ENCODE measurements around the gene WFS1. TPM values are rescaled to one million over a fixed set of nuclear protein-coding genes. Genes with fewer than 3 reads are reported as not detected.
A peak's percentile ranks its signal among the peaks of the same experiment; 100 is the strongest.

Gene WFS1
- polyA plus RNA-seq, 1 of the 3 experiments (the other 2 are of a cell fraction) = 18.7 TPM

DNA sequence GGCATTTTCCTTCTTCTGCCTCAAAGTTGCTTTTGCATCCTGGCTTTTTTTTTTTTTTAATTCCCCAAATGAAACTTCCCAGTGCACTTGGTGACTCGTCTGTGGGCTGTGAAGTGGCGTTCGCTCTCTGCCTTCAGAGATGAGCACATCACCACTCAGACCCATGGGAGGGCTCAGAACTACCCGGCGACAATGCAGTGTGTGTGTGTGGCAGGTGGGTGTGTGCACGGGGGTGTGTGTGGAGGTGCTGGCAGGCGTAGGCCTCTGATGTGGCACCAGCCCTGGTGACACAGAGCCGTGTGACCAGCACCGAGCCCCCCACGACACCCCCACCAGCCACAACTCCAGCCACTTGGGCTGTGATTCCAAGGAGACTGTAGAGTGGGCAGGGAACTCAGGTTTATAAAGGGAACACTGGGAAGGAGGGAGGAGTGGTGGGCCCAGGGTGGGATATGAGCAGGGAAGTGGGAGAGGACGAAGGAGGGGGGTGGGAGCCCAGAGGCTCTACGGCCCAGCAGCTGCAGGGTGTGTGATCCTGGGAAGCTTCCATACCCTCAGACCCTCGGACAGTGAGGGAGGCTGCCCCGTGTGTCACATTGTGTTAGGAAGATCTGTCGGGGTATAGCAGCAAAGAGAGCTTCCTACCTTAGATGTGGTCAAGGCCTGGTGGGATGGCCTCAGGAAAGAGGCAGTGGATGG lies 6.0 kb upstream of the WFS1 start (continued):
- TF ChIP-seq SMC3 (IDR thresholded peaks at IDR 0.05; ENCODE audit: low read depth, low read length) (no peak), FOXJ3 (CRISPR knock-in tag; IDR thresholded peaks at IDR 0.05) (no peak), EZH2phosphoT487 (IDR thresholded peaks at IDR 0.05; ENCODE audit: borderline replicate concordance, low read depth) (no peak), SIN3A (IDR thresholded peaks at IDR 0.05; ENCODE audit: borderline replicate concordance, low read depth, low read length) (no peak)

DNA sequence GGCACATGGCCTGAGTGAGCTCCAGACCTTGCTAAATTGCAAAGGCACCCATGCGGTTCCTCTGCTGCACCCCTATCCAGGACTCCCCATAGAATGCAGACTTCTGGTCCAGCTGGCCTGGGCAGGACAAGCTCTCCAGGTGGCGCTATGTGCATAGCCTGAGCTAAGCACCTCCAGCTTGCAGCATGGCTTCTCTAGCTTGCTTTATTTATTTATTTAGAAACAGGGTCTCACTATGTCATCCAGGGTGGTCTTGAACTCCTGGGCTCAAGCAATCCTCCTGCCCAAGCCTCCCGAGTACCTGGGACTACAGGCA lies 5.5 kb upstream of the WFS1 start:
- WGBS (ENCODE audit: low lambda C conversion rate) = 75% methylated on average over 3 of the region's 3 CpGs
- Histone ChIP-seq H3K9ac (no peak overlapping the region), H3K9me3 (no peaks in the 10 kb centered on the region), H3K4me3 (ENCODE audit: low read depth in 2 of 2, low read length in 1 of 2) (no peak overlapping the region), H3K4me1 (ENCODE audit: control insufficient read depth in 1 of 2, insufficient read depth in 2 of 2, low read depth in 1 of 2, low read length in 1 of 2) (peaks cover 0 to 5% of the 10 kb centered on the region in 2 experiments; a peak in 1 of 4 replicates), H4K20me1 (ENCODE audit: insufficient read depth) (no peaks in the 10 kb centered on the region), H3K79me2 (ENCODE audit: insufficient read depth) (no peaks in the 10 kb centered on the region), H3F3A (replicated peaks; ENCODE audit: insufficient read depth) (no peaks in the 10 kb centered on the region), H3K27me3 (ENCODE audit: insufficient read depth) (no peaks in the 10 kb centered on the region), H3K9me2 (no peaks in the 10 kb centered on the region), H2AFZ (ENCODE audit: low read depth) (no peak overlapping the region), H3K4me2 (no peak overlapping the region), H3K27ac (ENCODE audit: low read depth in 2 of 2, low read length in 1 of 2) (no peak overlapping the region), H3K36me3 (replicated peaks in 1 of 2; ENCODE audit: control insufficient read depth in 1 of 2, insufficient read depth in 2 of 2, low read length in 1 of 2) (no peaks in the 10 kb centered on the region)
- ChIA-PET CTCF (interaction anchor here (0.7 to 37.6 kb wide), 13 partner anchors 13 to 286 kb away, joined by 3 to 1048 read pairs (median 4); no protein-coding TSS in a partner anchor), POLR2A (interaction anchor here (0.7 kb wide), 1 partner anchor 63 kb away, joined by 4 read pairs; no protein-coding TSS in a partner anchor)
- DNase-seq = peak; percentile 69
- TF ChIP-seq MEF2A (IDR thresholded peaks at IDR 0.05; ENCODE audit: borderline replicate concordance, low read depth) (no peak), NFIC (IDR thresholded peaks at IDR 0.05; ENCODE audit: borderline replicate concordance) (no peak), SMC3 (IDR thresholded peaks at IDR 0.05; ENCODE audit: low read depth, low read length) (peak; percentile 98), POLR2AphosphoS5 (IDR thresholded peaks at IDR 0.05; ENCODE audit: low read depth, low read length) (no peak), RAD21 (IDR thresholded peaks at IDR 0.05; ENCODE audit: low read length) (peak; percentile 89)
- TF ChIP-seq, protein P1, sequence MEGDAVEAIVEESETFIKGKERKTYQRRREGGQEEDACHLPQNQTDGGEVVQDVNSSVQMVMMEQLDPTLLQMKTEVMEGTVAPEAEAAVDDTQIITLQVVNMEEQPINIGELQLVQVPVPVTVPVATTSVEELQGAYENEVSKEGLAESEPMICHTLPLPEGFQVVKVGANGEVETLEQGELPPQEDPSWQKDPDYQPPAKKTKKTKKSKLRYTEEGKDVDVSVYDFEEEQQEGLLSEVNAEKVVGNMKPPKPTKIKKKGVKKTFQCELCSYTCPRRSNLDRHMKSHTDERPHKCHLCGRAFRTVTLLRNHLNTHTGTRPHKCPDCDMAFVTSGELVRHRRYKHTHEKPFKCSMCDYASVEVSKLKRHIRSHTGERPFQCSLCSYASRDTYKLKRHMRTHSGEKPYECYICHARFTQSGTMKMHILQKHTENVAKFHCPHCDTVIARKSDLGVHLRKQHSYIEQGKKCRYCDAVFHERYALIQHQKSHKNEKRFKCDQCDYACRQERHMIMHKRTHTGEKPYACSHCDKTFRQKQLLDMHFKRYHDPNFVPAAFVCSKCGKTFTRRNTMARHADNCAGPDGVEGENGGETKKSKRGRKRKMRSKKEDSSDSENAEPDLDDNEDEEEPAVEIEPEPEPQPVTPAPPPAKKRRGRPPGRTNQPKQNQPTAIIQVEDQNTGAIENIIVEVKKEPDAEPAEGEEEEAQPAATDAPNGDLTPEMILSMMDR (IDR thresholded peaks at IDR 0.05) = peak; percentile 58

DNA sequence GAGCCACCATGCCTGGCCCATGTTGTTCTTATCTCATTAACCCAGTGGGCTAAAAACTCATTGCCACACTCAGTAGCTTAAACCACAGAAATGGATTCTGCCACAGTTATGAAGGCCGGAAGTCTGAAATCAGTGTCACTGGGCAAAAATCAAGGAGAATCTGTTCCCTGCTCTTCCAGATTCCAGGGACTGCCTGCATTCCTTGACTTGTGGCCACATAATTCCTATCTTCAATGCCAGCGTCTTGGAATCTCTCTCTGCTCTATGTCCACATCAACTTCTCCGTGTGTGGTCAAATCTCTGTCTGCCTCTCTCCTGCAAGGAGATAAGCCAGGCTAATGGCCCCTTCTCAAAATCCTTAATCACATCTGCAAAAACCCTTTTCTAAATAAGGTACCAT lies 4.1 kb upstream of the WFS1 start:
- Histone ChIP-seq H3K4me2 (no peak overlapping the region), H3K27me3 (ENCODE audit: insufficient read depth) (no peaks in the 10 kb centered on the region), H3K79me2 (ENCODE audit: insufficient read depth) (no peaks in the 10 kb centered on the region), H2AFZ (ENCODE audit: low read depth) (no peak overlapping the region), H3K4me3 (ENCODE audit: low read depth in 2 of 2, low read length in 1 of 2) (no peak overlapping the region), H3K27ac (ENCODE audit: low read depth in 2 of 2, low read length in 1 of 2) (no peak overlapping the region), H3K9ac (no peak overlapping the region), H3K9me3 (no peaks in the 10 kb centered on the region), H3K9me2 (no peaks in the 10 kb centered on the region), H3K4me1 (ENCODE audit: control insufficient read depth in 1 of 2, insufficient read depth in 2 of 2, low read depth in 1 of 2, low read length in 1 of 2) (peaks cover 0 to 9% of the 10 kb centered on the region in 2 experiments; a peak in 1 of 4 replicates), H4K20me1 (ENCODE audit: insufficient read depth) (no peaks in the 10 kb centered on the region), H3F3A (replicated peaks; ENCODE audit: insufficient read depth) (no peaks in the 10 kb centered on the region), H3K36me3 (replicated peaks in 1 of 2; ENCODE audit: control insufficient read depth in 1 of 2, insufficient read depth in 2 of 2, low read length in 1 of 2) (no peaks in the 10 kb centered on the region)
- POLR2A ChIA-PET = no interaction called here
- no peak for DNase-seq
- TF ChIP-seq NFIC (IDR thresholded peaks at IDR 0.05; ENCODE audit: borderline replicate concordance) (no peak), FOXM1 (IDR thresholded peaks at IDR 0.05; ENCODE audit: low read depth) (no peak), EP300 (IDR thresholded peaks at IDR 0.05; ENCODE audit: borderline replicate concordance in 1 of 2, low read depth in 1 of 2, low read length in 1 of 2) (no peak), FOSL2 (IDR thresholded peaks at IDR 0.05; ENCODE audit: borderline replicate concordance, low read depth) (no peak)
- TF ChIP-seq, protein P2, sequence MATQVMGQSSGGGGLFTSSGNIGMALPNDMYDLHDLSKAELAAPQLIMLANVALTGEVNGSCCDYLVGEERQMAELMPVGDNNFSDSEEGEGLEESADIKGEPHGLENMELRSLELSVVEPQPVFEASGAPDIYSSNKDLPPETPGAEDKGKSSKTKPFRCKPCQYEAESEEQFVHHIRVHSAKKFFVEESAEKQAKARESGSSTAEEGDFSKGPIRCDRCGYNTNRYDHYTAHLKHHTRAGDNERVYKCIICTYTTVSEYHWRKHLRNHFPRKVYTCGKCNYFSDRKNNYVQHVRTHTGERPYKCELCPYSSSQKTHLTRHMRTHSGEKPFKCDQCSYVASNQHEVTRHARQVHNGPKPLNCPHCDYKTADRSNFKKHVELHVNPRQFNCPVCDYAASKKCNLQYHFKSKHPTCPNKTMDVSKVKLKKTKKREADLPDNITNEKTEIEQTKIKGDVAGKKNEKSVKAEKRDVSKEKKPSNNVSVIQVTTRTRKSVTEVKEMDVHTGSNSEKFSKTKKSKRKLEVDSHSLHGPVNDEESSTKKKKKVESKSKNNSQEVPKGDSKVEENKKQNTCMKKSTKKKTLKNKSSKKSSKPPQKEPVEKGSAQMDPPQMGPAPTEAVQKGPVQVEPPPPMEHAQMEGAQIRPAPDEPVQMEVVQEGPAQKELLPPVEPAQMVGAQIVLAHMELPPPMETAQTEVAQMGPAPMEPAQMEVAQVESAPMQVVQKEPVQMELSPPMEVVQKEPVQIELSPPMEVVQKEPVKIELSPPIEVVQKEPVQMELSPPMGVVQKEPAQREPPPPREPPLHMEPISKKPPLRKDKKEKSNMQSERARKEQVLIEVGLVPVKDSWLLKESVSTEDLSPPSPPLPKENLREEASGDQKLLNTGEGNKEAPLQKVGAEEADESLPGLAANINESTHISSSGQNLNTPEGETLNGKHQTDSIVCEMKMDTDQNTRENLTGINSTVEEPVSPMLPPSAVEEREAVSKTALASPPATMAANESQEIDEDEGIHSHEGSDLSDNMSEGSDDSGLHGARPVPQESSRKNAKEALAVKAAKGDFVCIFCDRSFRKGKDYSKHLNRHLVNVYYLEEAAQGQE (IDR thresholded peaks at IDR 0.05; ENCODE audit: low read depth, low read length) = no peak
- WGBS (ENCODE audit: low lambda C conversion rate) = 71% methylated on average over 3 of the region's 3 CpGs
- CTCF ChIA-PET = interaction anchor here (0.9 to 37.6 kb wide), 3 partner anchors 15 to 208 kb away, joined by 3 to 1048 read pairs (median 247); no protein-coding TSS in a partner anchor
